ENCODE results near the gene UQCC5. TPM values are rescaled to one million over a fixed set of nuclear protein-coding genes. Genes with fewer than 3 reads are reported as not detected.

Gene UQCC5
- total RNA-seq, 1 donor from 2014 or later, result 7.5 TPM

DNA sequence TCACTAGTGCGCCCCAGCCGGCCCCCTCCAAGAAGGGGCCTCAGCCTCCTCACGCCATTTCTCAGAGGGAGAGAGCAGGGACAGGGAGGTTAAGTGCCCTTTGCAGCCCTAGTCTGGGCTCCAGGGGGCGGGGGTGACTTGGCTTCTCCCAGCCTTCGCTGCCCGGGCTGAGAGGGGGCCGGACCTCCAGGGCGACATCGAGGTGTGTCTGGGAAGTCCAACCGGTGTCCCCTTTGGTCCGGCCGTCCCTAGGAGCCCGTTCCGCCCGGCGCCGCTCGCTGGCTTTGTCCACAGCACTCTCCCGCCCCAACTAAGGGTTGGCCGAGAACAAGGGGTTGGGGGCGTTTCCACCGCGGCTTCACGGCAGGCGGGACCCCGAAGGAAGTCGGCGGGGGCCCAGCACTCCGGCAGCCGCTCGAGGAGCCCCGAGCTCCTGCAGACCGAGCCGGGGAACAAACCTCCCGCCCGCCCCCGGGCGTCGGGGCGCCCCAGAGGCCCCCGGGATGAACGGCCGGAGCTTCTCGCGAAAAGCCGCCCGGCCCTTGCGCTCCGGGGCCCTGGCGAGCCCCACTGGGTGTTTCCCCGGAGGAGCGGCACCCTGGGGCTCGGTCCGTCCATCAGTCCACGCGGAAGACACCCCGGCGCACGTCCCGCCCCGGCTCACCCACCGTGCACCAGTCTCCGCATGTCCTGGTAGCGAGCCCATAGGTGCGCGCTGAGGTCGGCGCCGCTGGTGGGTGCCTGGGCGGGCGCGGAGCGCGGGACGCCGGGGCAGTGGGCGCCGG, 3.4 kb upstream of the UQCC5 start:
- no peak for DNase-seq (ENCODE audit: low read depth, low spot score)

DNA sequence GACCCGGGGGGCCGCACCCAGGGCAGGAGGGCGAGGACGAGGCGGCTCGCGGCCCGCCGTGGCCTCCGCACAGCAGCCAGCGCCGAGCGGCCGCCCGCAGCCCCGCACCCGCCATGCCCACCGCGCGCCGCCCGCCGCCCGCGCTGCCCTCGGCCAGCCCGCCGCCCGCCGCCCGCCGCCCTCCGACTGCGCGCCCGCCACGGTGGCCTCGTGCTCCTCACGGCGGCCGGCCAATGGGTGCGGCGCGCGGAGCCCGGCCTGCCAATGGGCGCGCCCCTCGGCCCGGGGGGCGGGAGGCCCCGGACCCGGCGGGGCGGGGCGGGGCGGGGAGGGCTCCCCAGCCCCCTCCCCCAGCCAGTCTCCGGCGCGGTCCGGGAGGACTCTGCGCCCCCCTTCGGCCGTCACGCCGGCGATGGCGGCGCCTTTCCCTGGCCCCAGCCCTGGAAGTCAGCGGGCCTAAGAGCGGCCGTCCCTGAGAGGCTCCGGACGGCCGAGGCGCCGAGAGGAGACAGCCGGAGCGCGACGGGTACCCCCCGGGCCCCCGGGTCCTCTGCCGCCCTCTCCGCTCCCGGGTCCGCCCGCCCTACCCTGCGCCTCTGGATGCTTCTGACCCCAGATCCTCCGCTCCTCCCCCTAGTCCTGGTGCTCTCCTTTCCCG, 2.7 kb upstream of the UQCC5 start, which contains the start of gene NT5DC2:
Gene NT5DC2 (minus strand): TSS at position 235 of the 658 bp plus-strand sequence. CDS start 120 bp downstream, at position 115.
- no peak for DNase-seq (ENCODE audit: low read depth, low spot score)

GRCh38 chr3:52534281-52535183, 1.9 kb upstream of the UQCC5 start:
- no peak for DNase-seq (ENCODE audit: low read depth, low spot score)

DNA sequence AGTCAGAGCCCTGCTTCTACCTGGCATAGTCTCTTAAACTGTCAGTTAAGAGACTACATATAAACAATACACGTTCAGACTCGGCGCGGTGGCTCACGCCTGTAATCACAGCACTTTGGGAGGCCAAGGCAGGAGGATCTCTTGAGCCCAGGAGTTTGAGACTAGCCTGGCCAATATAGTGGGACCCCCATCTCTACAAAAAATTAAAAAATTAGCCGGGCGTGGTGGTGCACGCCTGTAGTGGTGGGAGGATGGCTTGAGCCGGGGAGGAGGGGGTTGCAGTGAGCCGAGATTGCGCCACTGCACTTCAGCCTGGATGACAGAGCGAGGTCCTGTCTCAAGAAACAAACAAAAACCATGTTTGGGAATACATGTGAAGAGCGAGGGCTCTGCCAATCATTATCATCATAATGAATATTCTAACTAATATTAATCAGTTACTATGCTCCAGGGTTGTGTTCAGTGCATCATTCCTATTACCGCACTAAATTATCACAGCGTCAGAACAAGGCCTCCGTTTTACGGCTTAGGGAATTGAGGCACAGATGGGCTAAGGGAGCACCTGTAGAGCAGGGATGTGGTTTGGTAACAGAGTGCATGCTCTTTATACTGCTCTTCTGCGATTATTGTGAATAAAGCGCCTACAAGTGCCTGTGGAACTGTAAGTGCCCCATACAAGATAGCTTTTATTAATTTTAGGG, 844 bp upstream of the UQCC5 start:
- DNase-seq (ENCODE audit: low read depth, low spot score), result no peak

DNA sequence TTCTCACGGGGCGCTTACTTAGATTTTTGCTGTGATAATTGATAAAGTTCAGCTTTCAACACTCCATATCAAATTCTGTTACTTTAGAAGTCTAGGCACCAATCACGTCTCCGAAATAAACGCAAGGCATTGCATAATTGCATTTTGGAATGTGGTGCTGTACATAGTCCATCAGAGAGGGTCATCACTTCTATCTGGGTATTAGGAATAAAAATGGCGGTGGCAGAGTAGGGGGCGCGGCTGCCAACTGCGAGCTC, 365 bp upstream of the UQCC5 start:
- no peak for DNase-seq (ENCODE audit: low read depth, low spot score)

DNA sequence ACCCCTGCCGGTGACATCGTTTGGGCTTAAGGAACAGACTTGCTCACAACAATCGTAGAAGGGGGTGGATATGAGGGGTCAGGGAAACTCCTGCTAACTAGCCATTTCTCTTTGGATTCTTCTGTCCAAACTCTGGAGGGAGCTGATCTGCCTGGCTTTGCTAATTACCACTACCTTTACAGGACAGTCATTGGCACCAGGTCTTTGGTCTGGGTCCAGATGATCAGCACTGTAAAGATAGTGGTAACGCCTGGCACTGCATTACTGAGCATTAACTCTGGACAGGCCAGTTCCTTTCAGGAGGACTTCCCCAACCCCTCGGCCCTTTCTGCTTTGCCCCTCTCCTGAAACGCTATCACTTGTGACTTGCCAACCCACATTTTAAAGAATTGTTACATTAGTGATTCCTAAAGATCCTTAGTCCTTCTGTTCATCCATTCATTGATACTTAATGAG, 788 bp downstream of the UQCC5 start:
- no peak for DNase-seq (ENCODE audit: low read depth, low spot score)

DNA sequence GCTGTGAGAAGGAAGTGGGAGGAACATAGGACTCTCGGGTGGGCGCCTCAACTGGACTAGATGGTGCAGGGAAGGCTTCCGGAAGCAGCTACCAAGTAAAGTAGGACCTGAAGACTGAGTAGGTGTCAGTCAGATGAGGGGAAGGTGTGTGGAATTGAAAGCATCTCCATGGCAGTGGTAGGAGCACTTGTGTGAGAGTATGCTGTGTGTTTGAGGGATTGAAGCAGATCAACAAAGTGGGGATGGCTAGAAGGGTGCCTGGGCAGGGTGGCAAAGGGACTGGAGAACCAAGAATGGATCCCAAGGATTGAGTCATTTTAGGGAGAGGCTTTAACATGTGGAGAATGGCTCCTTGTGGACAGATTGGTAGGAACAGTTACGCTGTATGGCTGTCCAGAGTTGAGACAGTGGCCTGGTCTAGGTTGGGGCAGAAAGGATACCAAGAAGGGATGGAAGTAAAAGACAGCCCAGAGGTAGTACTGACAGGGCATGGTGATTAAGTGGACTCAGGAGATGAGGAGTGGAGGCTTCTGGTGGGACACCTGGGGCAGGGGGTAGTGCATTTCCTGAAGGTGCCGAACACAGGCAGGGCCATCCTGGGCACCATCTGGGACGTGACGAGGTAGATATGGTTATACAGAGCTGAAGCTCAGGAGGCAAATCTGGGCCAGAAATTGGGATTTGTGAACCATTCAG, 1.5 kb downstream of the UQCC5 start:
- DNase-seq (ENCODE audit: low read depth, low spot score), result no peak

- no peak for DNase-seq (ENCODE audit: low read depth, low spot score)
Observed at GRCh38 chr3:52539010-52539653, 2.7 kb downstream of the UQCC5 start.

DNA sequence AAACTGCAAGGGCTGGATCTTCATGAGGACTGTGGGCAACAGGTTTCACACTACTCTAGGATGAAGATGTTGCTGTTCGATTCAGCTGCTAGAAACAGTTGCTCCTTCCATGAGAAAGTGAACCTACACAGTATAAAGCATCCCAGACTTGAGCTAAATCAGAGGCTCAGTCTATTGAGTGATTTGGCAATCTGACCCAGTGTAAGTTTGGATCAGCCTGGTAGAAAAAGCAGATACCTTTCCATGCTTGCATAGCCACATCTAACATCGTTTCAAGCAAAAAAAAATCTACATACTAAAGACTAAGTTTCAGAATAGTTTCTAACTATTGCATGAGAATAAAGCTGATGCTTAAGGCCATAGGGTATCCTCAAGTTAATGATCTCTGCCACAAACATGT, 4.6 kb downstream of the UQCC5 start:
- no peak for DNase-seq (ENCODE audit: low read depth, low spot score)

DNA sequence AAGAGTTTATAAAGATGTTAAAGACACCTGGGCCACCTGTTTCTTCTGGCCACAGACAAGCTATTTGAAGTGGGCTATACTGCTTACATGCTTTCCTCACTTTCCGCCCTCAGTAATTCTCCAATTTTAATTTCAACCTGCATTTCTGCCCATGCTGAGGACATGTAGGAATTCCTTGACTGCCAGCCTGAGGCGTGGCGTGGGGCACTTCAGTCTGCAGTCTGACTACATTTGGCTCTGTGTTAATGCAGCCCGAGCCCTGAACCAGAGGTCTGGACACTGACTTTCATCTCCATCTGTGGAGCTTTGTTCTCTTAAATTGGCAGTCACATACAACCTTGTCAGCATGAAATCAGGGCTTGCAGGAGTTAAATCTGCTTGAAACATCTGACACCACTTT, 8.5 kb downstream of the UQCC5 start:
- DNase-seq (ENCODE audit: low read depth, low spot score), result no peak

DNA sequence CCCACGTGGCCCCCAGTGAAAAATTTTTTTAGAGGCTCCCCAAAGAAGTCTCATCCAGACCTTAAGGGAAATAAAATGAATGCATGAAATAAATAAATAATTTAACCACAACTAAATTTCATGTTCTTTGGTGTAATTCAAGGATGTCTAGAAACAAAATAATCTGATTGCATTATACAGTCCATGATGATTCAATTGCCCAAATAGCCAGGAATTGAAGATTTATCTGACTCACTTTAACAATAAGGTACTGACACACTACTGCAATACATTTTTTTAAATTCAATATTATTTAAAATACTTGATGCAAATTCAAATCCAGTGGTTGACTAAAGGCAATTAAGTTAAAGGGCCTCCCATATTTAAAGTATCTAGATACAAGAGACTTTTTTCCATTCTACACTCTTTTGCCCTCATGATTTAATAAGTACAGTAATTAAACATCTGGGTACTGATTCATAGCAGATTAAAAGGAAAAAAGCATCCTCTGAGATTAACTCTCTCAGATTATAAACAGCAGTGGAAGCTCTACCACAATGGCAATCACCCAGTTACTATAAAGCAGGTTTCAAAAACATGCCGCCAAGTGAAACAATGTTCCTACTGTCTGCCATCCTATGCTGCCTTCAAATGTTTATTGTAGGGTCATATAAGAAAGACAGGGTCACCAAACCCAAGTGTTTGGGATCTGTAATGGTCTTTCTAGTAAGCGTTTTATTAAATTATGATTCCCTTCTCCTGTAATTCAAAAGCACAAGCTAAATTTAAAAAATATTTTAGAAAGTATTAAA, 9.9 kb downstream of the UQCC5 start:
- no peak for DNase-seq (ENCODE audit: low read depth, low spot score)

- no peak for DNase-seq (ENCODE audit: low read depth, low spot score)
Observed at GRCh38 chr3:52547143-52547542, 10.7 kb downstream of the UQCC5 start.

GRCh38 chr3:52551118-52551517, 14.7 kb downstream of the UQCC5 start:
- no peak for DNase-seq (ENCODE audit: low read depth, low spot score)

DNA sequence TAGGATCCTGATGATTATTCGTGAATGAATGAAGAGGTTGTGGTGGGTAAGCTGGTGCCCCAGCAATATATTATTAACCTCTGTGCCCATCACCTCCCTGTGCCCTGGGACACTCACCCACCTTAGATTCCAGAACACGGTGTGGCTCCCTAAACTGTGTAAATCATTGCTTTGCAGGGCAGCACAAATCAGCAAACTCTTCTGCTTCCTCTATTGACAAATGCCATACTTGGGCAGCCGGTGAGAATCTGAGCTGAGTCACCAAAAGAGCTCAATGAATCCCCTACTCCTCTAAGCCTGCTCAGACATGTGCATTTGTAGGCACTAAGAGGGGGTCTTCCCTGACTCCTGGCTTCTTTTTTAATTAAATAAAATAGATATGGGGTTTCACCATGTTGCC, 15.7 kb downstream of the UQCC5 start:
- no peak for DNase-seq (ENCODE audit: low read depth, low spot score)

DNA sequence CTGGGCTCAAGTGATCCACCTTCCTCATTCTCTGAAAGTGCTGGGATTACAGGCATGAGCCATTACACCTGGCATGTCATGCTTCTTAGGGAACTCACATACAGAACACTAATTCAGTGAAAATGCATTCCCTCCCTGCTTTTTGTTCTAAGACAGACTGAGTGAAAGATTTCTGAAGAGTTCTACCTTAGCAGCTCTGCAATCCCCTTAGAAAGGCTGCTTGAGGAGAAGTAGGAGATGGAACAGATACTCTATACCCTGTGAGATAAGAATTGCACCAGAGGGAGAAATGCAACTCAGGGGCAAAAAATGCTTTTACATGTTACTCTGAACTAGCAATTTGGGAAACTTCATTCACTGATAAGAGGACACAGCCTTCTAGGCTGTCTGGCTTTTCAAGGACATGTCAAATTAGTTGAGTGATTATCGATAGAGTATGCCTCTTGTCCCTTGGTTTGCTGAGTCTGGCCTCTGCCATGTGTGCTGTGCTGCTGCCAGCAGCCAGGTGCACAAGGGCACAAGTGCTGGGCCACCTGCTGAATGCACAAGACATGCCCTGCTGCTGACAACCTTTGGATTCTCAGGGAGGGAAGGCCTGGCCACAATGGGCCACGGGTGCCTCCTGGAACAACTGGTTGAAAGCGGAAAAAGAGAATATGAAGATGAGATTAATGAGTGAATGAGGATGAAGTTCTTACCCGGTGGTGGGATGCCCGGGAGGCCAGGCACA, 17.8 kb downstream of the UQCC5 start:
- no peak for DNase-seq (ENCODE audit: low read depth, low spot score)

- DNase-seq (ENCODE audit: low read depth, low spot score), result no peak
Observed at GRCh38 chr3:52555056-52555455, 18.7 kb downstream of the UQCC5 start.

DNA sequence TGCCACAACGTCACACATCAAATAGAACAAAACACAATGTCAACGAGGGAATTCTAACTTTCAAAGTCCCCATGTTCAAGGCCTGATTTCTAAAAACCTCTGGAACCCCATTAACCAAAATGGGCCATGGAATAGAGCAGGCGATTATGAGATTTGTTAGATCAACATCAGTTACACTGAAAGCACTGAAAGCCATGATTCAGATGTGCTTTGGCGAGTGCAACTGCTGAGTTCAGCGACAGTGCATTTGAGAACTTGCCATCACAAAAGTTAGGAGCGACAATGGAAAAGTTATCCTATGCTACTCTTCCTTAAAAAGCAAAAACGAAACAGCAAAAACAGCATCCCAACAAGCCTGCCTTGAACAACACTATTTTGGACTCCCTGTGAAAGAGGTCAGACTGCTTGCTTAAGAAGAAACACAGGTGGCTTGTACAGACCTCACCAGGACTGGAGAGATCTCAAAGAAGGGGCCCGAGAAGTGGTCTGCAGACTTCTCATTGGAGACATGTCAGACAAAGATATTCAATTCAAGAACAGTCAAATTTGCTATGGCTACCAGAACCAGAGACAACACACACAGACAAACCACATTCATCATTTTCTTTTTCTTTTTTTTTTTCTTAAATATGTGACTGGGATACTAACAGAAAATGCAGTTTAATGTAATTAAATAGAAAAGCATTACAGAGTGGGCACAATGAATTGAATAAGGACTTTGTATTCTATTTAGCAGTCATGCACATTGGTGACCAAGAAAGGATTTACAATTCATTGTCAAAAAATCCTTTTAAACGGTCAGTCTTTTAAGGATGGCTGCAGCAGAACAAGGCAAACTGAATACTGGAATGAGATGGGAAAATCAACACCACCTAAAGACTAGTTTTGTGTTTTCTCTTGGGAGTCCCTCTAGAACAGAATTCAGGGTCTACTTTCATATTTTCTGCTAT, 20.9 kb downstream of the UQCC5 start:
- DNase-seq (ENCODE audit: low read depth, low spot score), result no peak

- DNase-seq (ENCODE audit: low read depth, low spot score), result no peak
Observed at GRCh38 chr3:52558436-52558835, 22.0 kb downstream of the UQCC5 start.

Data from pulmonary artery endothelial cell (primary cell).